GM23338 (cell line): ENCODE data around the gene MUC12. TPM values are rescaled to one million over a fixed set of nuclear protein-coding genes. Genes with fewer than 3 reads are reported as not detected.
"Not testable (repeated sequence)": the region's sequence is repeated elsewhere in the genome, so short reads cannot be mapped to it uniquely, and the experiment has no call there.

Experiments
- ATAC-seq: fragments of 200-7000 bp; cut with Tn5 transposase; 3 replicates; pipeline ENCODE4 v1.9.1; 2020
- DNase-seq: peaks from one replicate; pipeline ENCODE4 v3.0.0-alpha.2; 2015; ENCODE audit warnings: low spot score
- H2AFZ ChIP-seq: fragments of 200-600 bp; sonication (generic); 2 replicates; pipeline ENCODE4 v1.8.0; 2016; ENCODE audit warnings: antibody characterized with exemption, mild to moderate bottlenecking, moderate library complexity
- H3F3A ChIP-seq: fragments of 200-600 bp; sonication (generic); replicated peaks from 2 replicates; pipeline ENCODE4 v1.8.0; 2017; ENCODE audit warnings: antibody characterized with exemption, mixed run types, low read depth
- H3K27ac ChIP-seq: fragments of 200-600 bp; sonication (generic); 2 replicates; pipeline ENCODE4 v1.6.1; 2016; ENCODE audit warnings: low read depth
- H3K27me3 ChIP-seq: fragments of 200-600 bp; sonication (generic); 2 replicates; pipeline ENCODE4 v1.8.0; 2016; ENCODE audit warnings: mild to moderate bottlenecking, mixed run types, moderate library complexity; ENCODE audit not compliant: insufficient read depth
- H3K36me3 ChIP-seq: fragments of 200-600 bp; sonication (generic); 2 replicates; pipeline ENCODE4 v1.8.0; 2016; ENCODE audit warnings: mild to moderate bottlenecking; ENCODE audit not compliant: insufficient read depth
- H3K4me1 ChIP-seq: fragments of 200-600 bp; sonication (generic); 2 replicates; pipeline ENCODE4 v1.8.0; 2016; ENCODE audit warnings: mild to moderate bottlenecking, moderate library complexity; ENCODE audit not compliant: insufficient read depth
- H3K4me2 ChIP-seq: fragments of 200-600 bp; sonication (generic); 2 replicates; pipeline ENCODE4 v1.7.1; 2017; ENCODE audit warnings: mixed run types
- H3K4me3 ChIP-seq: fragments of 200-600 bp; sonication (generic); 2 replicates; pipeline ENCODE4 v1.6.1; 2016; ENCODE audit warnings: mixed run types
- H3K79me2 ChIP-seq: fragments of 200-600 bp; sonication (generic); replicated peaks from 2 replicates; pipeline ENCODE4 v1.8.0; 2017; ENCODE audit warnings: mild to moderate bottlenecking; ENCODE audit not compliant: insufficient read depth
- H3K9me2 ChIP-seq: fragments of 200-600 bp; sonication (generic); 2 replicates; pipeline ENCODE4 v1.8.0; 2017; ENCODE audit not compliant: insufficient read depth
- H4K20me1 ChIP-seq: fragments of 200-600 bp; sonication (generic); replicated peaks from 2 replicates; pipeline ENCODE4 v1.8.0; 2017; ENCODE audit warnings: mild to moderate bottlenecking; ENCODE audit not compliant: insufficient read depth
- H3K27ac Mint-ChIP-seq: 2 replicates; pipeline ENCODE4 v1.8.0; 2020; ENCODE audit warnings: inconsistent platforms, mild to moderate bottlenecking, moderate library complexity, mixed read lengths
- H3K27me3 Mint-ChIP-seq: 3 replicates; pipeline ENCODE4 v1.8.0; 2022; ENCODE audit warnings: low read depth, mild to moderate bottlenecking, moderate library complexity, mixed read lengths, inconsistent platforms; ENCODE audit not compliant: insufficient read depth, poor library complexity
- H3K36me3 Mint-ChIP-seq: 3 replicates; pipeline ENCODE4 v1.8.0; 2021; ENCODE audit warnings: low read depth, mild to moderate bottlenecking, inconsistent platforms, moderate library complexity, mixed read lengths
- H3K4me1 Mint-ChIP-seq: 3 replicates; pipeline ENCODE4 v1.8.0; 2020; ENCODE audit warnings: mild to moderate bottlenecking, inconsistent platforms, mixed read lengths
- H3K4me3 Mint-ChIP-seq: 3 replicates; pipeline ENCODE4 v1.8.0; 2021; ENCODE audit warnings: moderate library complexity, mild to moderate bottlenecking, inconsistent platforms, mixed read lengths
- H3K9me3 Mint-ChIP-seq: 3 replicates; pipeline ENCODE4 v1.8.0; 2020; ENCODE audit warnings: moderate library complexity, mild to moderate bottlenecking, inconsistent platforms, mixed read lengths
- CREB1 ChIP-seq: fragments of 250-450 bp; sonication (Bioruptor Pico); IDR thresholded peaks from 2 replicates; pipeline ENCODE4 v1.5.0; 2020; ENCODE audit warnings: low read depth, mild to moderate bottlenecking, moderate library complexity
- EZH2phosphoT487 ChIP-seq: fragments of 200-600 bp; sonication (generic); IDR thresholded peaks from one replicate; pipeline ENCODE4 v1.8.1; 2018; ENCODE audit warnings: antibody characterized with exemption; ENCODE audit not compliant: unreplicated experiment
- ZNF114 ChIP-seq: fragments of 250-450 bp; sonication (Bioruptor Pico); IDR thresholded peaks from 2 replicates; pipeline ENCODE4 v1.5.0; 2020; ENCODE audit warnings: mild to moderate bottlenecking, moderate library complexity
- ZNF331 ChIP-seq: fragments of 250-450 bp; sonication (Bioruptor Pico); IDR thresholded peaks from 2 replicates; pipeline ENCODE4 v1.5.0; 2020; ENCODE audit warnings: low read depth, mild to moderate bottlenecking, moderate library complexity
- polyA plus RNA-seq: library from polyadenylated mRNA; unstranded; fragments of >200 nt; fragmentation: Nextera tagmentation; extraction: Ambion mirVana; gene quantifications from 2 replicates; pipeline ENCODE4 v1.2.1, GENCODE V29; 2016
- total RNA-seq: library from RNA; depleted of rRNA; stranded (reverse); fragments of >200 nt; shearing (Covaris generic); gene quantifications from 2 replicates; pipeline ENCODE4 v1.2.3, GENCODE V29; 2014
- TF ChIP-seq, protein P1 (sequence below): fragments of 250-450 bp; sonication (Bioruptor Pico); IDR thresholded peaks from 2 replicates; pipeline ENCODE4 v1.5.0; 2020; ENCODE audit warnings: mild to moderate bottlenecking, moderate library complexity
- TF ChIP-seq, protein P2 (sequence below): IDR thresholded peaks from 2 replicates; pipeline ENCODE4 v1.6.1; 2016; ENCODE audit warnings: antibody characterized with exemption
- TF ChIP-seq, protein P3 (sequence below), 2 experiments: fragments of 200-600 bp in 1 of 2; sonication (generic) in 1 of 2; conservative IDR thresholded peaks; 2 replicates each; pipeline versions ENCODE4 v1.5.1 to v1.6.1; 2016 to 2017; ENCODE audit warnings: antibody characterized with exemption in 2 of 2, low read depth in 2 of 2, mild to moderate bottlenecking in 2 of 2, moderate library complexity in 1 of 2

Gene MUC12
- total and polyA plus RNA-seq, 2 experiments from 2014 or later: 4.6 to 18.0 TPM

- H3K4me1 Mint-ChIP-seq, H2AFZ ChIP-seq, H3K79me2 ChIP-seq, H3K27ac Mint-ChIP-seq, H3K9me2 ChIP-seq, DNase-seq, ATAC-seq, H3K27me3 ChIP-seq, H4K20me1 ChIP-seq, H3K4me1 ChIP-seq, H3K36me3 ChIP-seq, H3K4me3 ChIP-seq, H3K27ac ChIP-seq, H3K4me2 ChIP-seq, H3F3A ChIP-seq, H3K4me3 Mint-ChIP-seq: not testable (repeated sequence)
- Mint-ChIP-seq H3K9me3 (peaks cover 60% of the 10 kb centered on the region), H3K36me3 (peaks cover 39% of the 10 kb centered on the region), H3K27me3 (peaks cover 18% of the 10 kb centered on the region)
Measured at GRCh38 chr7:100935381-100935780, 34.0 kb upstream of the MUC12 start.

- not testable (repeated sequence) for H3K4me1 ChIP-seq, H3K4me3 ChIP-seq, H3K79me2 ChIP-seq, H3K27me3 ChIP-seq, H3F3A ChIP-seq, H3K36me3 ChIP-seq, H3K27ac Mint-ChIP-seq, H3K9me2 ChIP-seq, DNase-seq, ATAC-seq, H2AFZ ChIP-seq, H3K4me3 Mint-ChIP-seq, H3K4me2 ChIP-seq, H3K4me1 Mint-ChIP-seq, H4K20me1 ChIP-seq, H3K27ac ChIP-seq
- Mint-ChIP-seq H3K36me3 (peaks cover 35% of the 10 kb centered on the region), H3K27me3 (peaks cover 16% of the 10 kb centered on the region), H3K9me3 (peaks cover 62% of the 10 kb centered on the region)
Measured at GRCh38 chr7:100936167-100936566, 33.2 kb upstream of the MUC12 start.

GRCh38 chr7:100942045-100942774, 27.2 kb upstream of the MUC12 start:
- peaks cover 10% of the 10 kb centered on the region for H3K27me3 Mint-ChIP-seq
- Histone ChIP-seq H3K4me3 (no peak overlapping the region), H3K4me2 (no peak overlapping the region), H3K4me1 (peaks cover 16% of the 10 kb centered on the region), H3F3A (no peaks in the 10 kb centered on the region), H4K20me1 (no peaks in the 10 kb centered on the region), H2AFZ (no peak overlapping the region), H3K27me3 (no peaks in the 10 kb centered on the region), H3K9me2 (no peaks in the 10 kb centered on the region), H3K36me3 (no peaks in the 10 kb centered on the region), H3K27ac (no peak overlapping the region), H3K79me2 (no peaks in the 10 kb centered on the region)
- peaks cover 30% of the 10 kb centered on the region for H3K9me3 Mint-ChIP-seq
- DNase-seq (no peak), ATAC-seq (no peak)
- H3K36me3 Mint-ChIP-seq: peaks cover 18% of the 10 kb centered on the region
- H3K4me3 Mint-ChIP-seq: no peak overlapping the region
- no peak overlapping the region for H3K27ac Mint-ChIP-seq
- peaks cover 20% of the 10 kb centered on the region for H3K4me1 Mint-ChIP-seq
- no peak for TF ChIP-seq ZNF114 (CRISPR knock-in tag)
- TF ChIP-seq, protein P1, sequence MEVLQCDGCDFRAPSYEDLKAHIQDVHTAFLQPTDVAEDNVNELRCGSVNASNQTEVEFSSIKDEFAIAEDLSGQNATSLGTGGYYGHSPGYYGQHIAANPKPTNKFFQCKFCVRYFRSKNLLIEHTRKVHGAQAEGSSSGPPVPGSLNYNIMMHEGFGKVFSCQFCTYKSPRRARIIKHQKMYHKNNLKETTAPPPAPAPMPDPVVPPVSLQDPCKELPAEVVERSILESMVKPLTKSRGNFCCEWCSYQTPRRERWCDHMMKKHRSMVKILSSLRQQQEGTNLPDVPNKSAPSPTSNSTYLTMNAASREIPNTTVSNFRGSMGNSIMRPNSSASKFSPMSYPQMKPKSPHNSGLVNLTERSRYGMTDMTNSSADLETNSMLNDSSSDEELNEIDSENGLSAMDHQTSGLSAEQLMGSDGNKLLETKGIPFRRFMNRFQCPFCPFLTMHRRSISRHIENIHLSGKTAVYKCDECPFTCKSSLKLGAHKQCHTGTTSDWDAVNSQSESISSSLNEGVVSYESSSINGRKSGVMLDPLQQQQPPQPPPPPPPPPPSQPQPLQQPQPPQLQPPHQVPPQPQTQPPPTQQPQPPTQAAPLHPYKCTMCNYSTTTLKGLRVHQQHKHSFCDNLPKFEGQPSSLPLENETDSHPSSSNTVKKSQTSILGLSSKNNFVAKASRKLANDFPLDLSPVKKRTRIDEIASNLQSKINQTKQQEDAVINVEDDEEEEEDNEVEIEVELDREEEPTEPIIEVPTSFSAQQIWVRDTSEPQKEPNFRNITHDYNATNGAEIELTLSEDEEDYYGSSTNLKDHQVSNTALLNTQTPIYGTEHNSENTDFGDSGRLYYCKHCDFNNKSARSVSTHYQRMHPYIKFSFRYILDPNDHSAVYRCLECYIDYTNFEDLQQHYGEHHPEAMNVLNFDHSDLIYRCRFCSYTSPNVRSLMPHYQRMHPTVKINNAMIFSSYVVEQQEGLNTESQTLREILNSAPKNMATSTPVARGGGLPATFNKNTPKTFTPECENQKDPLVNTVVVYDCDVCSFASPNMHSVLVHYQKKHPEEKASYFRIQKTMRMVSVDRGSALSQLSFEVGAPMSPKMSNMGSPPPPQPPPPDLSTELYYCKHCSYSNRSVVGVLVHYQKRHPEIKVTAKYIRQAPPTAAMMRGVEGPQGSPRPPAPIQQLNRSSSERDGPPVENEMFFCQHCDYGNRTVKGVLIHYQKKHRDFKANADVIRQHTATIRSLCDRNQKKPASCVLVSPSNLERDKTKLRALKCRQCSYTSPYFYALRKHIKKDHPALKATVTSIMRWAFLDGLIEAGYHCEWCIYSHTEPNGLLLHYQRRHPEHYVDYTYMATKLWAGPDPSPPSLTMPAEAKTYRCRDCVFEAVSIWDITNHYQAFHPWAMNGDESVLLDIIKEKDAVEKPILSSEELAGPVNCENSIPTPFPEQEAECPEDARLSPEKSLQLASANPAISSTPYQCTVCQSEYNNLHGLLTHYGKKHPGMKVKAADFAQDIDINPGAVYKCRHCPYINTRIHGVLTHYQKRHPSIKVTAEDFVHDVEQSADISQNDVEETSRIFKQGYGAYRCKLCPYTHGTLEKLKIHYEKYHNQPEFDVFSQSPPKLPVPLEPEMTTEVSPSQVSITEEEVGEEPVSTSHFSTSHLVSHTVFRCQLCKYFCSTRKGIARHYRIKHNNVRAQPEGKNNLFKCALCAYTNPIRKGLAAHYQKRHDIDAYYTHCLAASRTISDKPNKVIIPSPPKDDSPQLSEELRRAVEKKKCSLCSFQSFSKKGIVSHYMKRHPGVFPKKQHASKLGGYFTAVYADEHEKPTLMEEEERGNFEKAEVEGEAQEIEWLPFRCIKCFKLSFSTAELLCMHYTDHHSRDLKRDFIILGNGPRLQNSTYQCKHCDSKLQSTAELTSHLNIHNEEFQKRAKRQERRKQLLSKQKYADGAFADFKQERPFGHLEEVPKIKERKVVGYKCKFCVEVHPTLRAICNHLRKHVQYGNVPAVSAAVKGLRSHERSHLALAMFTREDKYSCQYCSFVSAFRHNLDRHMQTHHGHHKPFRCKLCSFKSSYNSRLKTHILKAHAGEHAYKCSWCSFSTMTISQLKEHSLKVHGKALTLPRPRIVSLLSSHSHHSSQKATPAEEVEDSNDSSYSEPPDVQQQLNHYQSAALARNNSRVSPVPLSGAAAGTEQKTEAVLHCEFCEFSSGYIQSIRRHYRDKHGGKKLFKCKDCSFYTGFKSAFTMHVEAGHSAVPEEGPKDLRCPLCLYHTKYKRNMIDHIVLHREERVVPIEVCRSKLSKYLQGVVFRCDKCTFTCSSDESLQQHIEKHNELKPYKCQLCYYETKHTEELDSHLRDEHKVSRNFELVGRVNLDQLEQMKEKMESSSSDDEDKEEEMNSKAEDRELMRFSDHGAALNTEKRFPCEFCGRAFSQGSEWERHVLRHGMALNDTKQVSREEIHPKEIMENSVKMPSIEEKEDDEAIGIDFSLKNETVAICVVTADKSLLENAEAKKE (CRISPR knock-in tag): no peak
- no peak for TF ChIP-seq ZNF331 (CRISPR knock-in tag)
- TF ChIP-seq EZH2phosphoT487: no peak
- TF ChIP-seq, protein P2, sequence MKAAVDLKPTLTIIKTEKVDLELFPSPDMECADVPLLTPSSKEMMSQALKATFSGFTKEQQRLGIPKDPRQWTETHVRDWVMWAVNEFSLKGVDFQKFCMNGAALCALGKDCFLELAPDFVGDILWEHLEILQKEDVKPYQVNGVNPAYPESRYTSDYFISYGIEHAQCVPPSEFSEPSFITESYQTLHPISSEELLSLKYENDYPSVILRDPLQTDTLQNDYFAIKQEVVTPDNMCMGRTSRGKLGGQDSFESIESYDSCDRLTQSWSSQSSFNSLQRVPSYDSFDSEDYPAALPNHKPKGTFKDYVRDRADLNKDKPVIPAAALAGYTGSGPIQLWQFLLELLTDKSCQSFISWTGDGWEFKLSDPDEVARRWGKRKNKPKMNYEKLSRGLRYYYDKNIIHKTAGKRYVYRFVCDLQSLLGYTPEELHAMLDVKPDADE: no peak
- TF ChIP-seq, protein P3, sequence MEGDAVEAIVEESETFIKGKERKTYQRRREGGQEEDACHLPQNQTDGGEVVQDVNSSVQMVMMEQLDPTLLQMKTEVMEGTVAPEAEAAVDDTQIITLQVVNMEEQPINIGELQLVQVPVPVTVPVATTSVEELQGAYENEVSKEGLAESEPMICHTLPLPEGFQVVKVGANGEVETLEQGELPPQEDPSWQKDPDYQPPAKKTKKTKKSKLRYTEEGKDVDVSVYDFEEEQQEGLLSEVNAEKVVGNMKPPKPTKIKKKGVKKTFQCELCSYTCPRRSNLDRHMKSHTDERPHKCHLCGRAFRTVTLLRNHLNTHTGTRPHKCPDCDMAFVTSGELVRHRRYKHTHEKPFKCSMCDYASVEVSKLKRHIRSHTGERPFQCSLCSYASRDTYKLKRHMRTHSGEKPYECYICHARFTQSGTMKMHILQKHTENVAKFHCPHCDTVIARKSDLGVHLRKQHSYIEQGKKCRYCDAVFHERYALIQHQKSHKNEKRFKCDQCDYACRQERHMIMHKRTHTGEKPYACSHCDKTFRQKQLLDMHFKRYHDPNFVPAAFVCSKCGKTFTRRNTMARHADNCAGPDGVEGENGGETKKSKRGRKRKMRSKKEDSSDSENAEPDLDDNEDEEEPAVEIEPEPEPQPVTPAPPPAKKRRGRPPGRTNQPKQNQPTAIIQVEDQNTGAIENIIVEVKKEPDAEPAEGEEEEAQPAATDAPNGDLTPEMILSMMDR (conservative IDR thresholded peaks at IDR 0.05; ENCODE audit: low read depth in 2 of 2): no peak
- no peak for TF ChIP-seq CREB1
